Gastroesophageal sphincter (tissue), 3 donors: ENCODE results near the gene FRMPD4.

ENCODE experiments used
- CTCF ChIP-seq, 4 experiments: fragments of 200-600 bp in 2 of 4; fragments of 450-650 bp in 2 of 4; sonication (generic) in 1 of 4; IDR thresholded peaks; one replicate each; pipeline ENCODE4 v1.5.1; 2017 to 2019; ENCODE audit warnings: antibody characterized with exemption in 4 of 4, mild to moderate bottlenecking in 2 of 4, moderate library complexity in 2 of 4
- POLR2A ChIP-seq, 2 donors: fragments of 450-650 bp; IDR thresholded peaks; one replicate each; pipeline ENCODE4 v1.6.1; 2017; ENCODE audit warnings: antibody characterized with exemption in 2 of 2, mild to moderate bottlenecking in 2 of 2, moderate library complexity in 1 of 2
- POLR2AphosphoS5 ChIP-seq: sonication (generic); formaldehyde crosslinking; IDR thresholded peaks from one replicate; pipeline ENCODE4 v1.6.1; 2017; ENCODE audit warnings: antibody characterized with exemption

DNA sequence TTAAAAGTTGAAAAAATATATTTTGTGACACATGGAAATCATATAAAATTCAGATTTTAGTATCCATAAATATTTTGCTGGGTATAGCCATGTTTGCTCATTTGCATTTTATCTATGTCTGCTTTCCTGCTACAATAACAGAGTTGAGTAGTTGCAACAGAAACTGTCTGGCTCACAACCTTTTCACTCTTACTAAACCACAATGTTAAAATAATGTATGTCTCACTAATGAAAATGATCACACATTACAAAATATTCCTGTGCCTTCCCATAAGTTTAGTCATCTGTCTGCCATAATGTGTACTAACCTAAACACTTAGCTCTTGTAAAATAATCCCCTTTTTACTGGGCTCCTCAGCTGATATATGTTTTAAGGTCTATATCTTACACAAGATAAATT, 479.0 kb downstream of the FRMPD4 start:
- TF ChIP-seq CTCF (IDR thresholded peaks at IDR 0.05): no peak
- no peak for TF ChIP-seq POLR2A (IDR thresholded peaks at IDR 0.05)
- TF ChIP-seq POLR2AphosphoS5: no peak
